ENCODE data around the gene MCUB.

- TF ChIP-seq CTCF (IDR thresholded peaks at IDR 0.05) (no peak), POLR2A (IDR thresholded peaks at IDR 0.05) (no peak)
These were observed 14.4 kb downstream of the MCUB start for GRCh38 chr4:109574443-109574850.

Measured in testis (tissue), 2 donors.